Endothelial cell (in vitro differentiated cells): ENCODE data around the gene DCAF5. TPM values are rescaled to one million over a fixed set of nuclear protein-coding genes. Genes with fewer than 3 reads are reported as not detected.
"Not testable (repeated sequence)": the region's sequence is repeated elsewhere in the genome, so short reads cannot be mapped to it uniquely, and the experiment has no call there.

Experiments
- DNase-seq: peaks from one replicate; pipeline ENCODE4 v3.0.0; 2021; ENCODE audit warnings: low spot score
- H3K27ac Mint-ChIP-seq: one replicate; pipeline ENCODE4 v1.8.0; 2021; ENCODE audit warnings: mixed read lengths, inconsistent platforms; ENCODE audit not compliant: unreplicated experiment
- H3K27me3 Mint-ChIP-seq: one replicate; pipeline ENCODE4 v1.8.0; 2021; ENCODE audit warnings: mild to moderate bottlenecking, moderate library complexity, mixed read lengths, inconsistent platforms; ENCODE audit not compliant: unreplicated experiment
- H3K36me3 Mint-ChIP-seq: one replicate; pipeline ENCODE4 v1.8.0; 2021; ENCODE audit warnings: mild to moderate bottlenecking, low read depth, mixed read lengths, inconsistent platforms; ENCODE audit not compliant: unreplicated experiment
- H3K4me1 Mint-ChIP-seq: one replicate; pipeline ENCODE4 v1.8.0; 2021; ENCODE audit warnings: mild to moderate bottlenecking, mixed read lengths, inconsistent platforms; ENCODE audit not compliant: unreplicated experiment
- H3K4me3 Mint-ChIP-seq: one replicate; pipeline ENCODE4 v1.8.0; 2021; ENCODE audit warnings: mild to moderate bottlenecking, mixed read lengths, inconsistent platforms; ENCODE audit not compliant: unreplicated experiment
- H3K9me3 Mint-ChIP-seq: one replicate; pipeline ENCODE4 v1.8.0; 2021; ENCODE audit warnings: mixed read lengths, inconsistent platforms; ENCODE audit not compliant: unreplicated experiment
- total RNA-seq: library from RNA; stranded (reverse); fragmentation: NEBNext Ultra II Directional; extraction: Animal tissue kit (Norgen Biotek cat#: 25700); gene quantifications from one replicate; pipeline ENCODE4 v1.2.1, GENCODE V29; 2021; ENCODE audit not compliant: unreplicated experiment
- TF ChIP-seq, protein P1 (sequence below): fragments of 200-600 bp; sonication (generic); IDR thresholded peaks from one replicate; pipeline ENCODE4 v1.5.0; 2021; ENCODE audit warnings: antibody characterized with exemption; ENCODE audit not compliant: unreplicated experiment

DCAF5 gene
- total RNA-seq, 1 donor from 2014 or later = 72.0 TPM

DNA sequence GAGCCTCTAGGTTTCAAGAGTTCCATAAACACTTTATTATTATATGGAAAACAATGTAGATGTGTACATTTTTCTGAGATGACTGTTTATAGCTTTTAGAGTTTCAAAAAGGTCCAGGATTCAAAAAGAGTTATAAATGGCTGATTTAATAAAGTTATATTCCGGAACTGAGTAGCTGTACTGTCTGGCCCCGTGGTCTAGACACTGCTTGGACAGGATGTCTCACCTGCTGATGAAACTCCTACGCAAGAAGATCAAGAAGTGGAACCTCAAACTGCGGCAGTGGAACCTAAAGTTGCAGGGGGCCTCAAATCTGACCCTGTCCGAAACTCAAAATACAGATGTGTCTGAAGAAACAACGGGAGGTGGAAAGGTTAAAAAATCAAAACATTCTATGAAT, 69.7 kb downstream of the DCAF5 start:
- DNase-seq = no peak
- Mint-ChIP-seq H3K36me3 (peaks cover 16% of the 10 kb centered on the region), H3K9me3 (no peaks in the 10 kb centered on the region), H3K27me3 (peaks cover 1% of the 10 kb centered on the region), H3K27ac (no peak overlapping the region), H3K4me3 (no peak overlapping the region), H3K4me1 (peaks cover 37% of the 10 kb centered on the region)
- TF ChIP-seq, protein P1, sequence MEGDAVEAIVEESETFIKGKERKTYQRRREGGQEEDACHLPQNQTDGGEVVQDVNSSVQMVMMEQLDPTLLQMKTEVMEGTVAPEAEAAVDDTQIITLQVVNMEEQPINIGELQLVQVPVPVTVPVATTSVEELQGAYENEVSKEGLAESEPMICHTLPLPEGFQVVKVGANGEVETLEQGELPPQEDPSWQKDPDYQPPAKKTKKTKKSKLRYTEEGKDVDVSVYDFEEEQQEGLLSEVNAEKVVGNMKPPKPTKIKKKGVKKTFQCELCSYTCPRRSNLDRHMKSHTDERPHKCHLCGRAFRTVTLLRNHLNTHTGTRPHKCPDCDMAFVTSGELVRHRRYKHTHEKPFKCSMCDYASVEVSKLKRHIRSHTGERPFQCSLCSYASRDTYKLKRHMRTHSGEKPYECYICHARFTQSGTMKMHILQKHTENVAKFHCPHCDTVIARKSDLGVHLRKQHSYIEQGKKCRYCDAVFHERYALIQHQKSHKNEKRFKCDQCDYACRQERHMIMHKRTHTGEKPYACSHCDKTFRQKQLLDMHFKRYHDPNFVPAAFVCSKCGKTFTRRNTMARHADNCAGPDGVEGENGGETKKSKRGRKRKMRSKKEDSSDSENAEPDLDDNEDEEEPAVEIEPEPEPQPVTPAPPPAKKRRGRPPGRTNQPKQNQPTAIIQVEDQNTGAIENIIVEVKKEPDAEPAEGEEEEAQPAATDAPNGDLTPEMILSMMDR = no peak

DNA sequence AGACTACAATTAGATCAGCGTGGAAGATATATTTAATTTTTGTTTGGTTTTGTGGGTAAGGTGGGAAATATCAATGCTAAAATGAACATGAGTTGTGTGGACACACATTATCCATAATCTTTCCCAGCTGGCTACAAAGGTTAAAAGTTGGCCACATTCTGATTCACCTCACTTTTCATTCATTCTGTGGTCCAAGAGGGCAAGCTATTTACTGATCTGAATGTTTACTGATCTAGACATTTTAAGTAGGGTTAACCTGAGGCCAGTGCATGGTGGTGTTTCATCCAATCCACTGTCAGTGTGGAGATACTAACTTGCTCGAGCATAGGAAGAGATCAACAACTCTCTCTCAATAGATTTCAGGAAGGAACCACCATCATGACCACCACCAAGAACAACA, 71.6 kb downstream of the DCAF5 start:
- Mint-ChIP-seq H3K9me3 (no peaks in the 10 kb centered on the region), H3K4me1 (peaks cover 21% of the 10 kb centered on the region), H3K27ac (no peak overlapping the region), H3K4me3 (no peak overlapping the region), H3K27me3 (no peaks in the 10 kb centered on the region), H3K36me3 (peaks cover 18% of the 10 kb centered on the region)
- no peak for DNase-seq
- TF ChIP-seq, protein P1 = no peak

DNA sequence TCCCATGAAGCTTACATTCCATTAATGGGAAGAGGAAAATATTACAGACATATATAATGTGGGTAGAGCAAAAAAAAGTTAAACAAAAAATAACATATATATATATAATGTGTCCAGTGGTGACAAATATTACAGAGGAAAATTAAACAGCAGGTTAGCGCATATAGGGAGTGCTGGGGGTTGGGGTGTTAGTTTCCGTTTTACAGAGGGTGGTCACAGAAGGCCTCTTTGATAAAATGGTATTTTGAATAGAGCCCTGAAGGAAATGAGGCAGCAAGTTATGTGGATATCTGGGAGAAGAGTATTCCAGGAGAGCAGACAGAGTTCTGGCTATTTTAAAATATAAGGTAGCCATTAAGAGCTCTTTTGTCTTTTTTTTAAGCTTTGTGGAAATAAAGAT, 73.2 kb downstream of the DCAF5 start:
- no peaks in the 10 kb centered on the region for H3K27me3 Mint-ChIP-seq
- peaks cover 18% of the 10 kb centered on the region for H3K36me3 Mint-ChIP-seq
- TF ChIP-seq, protein P1 = no peak
- H3K4me1 Mint-ChIP-seq = peaks cover 21% of the 10 kb centered on the region
- H3K9me3 Mint-ChIP-seq = no peaks in the 10 kb centered on the region
- no peak overlapping the region for H3K4me3 Mint-ChIP-seq
- H3K27ac Mint-ChIP-seq = peak overlapping the region; percentile 89
- DNase-seq = no peak

DNA sequence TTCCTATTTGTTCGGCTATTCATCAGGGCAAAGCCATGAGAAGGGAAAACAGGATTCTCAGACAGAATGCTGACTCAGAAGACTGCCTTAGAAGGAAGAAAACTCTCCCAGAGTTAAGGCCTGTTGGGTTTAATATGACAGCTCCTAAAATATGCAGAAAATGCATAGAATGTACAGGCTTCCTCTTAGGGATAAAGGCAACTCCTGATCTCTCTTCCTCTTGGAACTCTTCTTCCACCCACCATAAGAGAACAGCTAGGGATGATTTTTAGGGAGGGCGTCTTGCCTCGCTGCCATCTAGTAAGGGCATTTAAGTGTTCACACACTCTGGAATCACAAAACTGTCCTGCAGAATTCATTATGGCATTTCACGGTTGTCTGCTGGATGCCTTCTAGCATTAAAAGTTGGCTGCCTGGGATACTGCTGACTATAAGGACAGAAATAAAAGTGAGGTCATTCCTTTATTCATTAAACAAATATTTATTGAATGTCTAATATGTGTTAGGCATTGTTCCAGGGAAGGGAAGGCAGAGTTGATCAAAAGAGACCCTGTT, 73.7 kb downstream of the DCAF5 start:
- TF ChIP-seq, protein P1 = no peak
- Mint-ChIP-seq H3K36me3 (peaks cover 22% of the 10 kb centered on the region), H3K4me3 (no peak overlapping the region), H3K27me3 (no peaks in the 10 kb centered on the region), H3K4me1 (peaks cover 21% of the 10 kb centered on the region), H3K9me3 (no peaks in the 10 kb centered on the region), H3K27ac (peak overlapping the region; percentile 89)
- DNase-seq = no peak

GRCh38 chr14:69077841-69078240, 75.1 kb downstream of the DCAF5 start:
- peaks cover 21% of the 10 kb centered on the region for H3K4me1 Mint-ChIP-seq
- H3K36me3 Mint-ChIP-seq = peaks cover 31% of the 10 kb centered on the region
- H3K27me3 Mint-ChIP-seq = no peaks in the 10 kb centered on the region
- no peaks in the 10 kb centered on the region for H3K9me3 Mint-ChIP-seq
- no peak overlapping the region for H3K27ac Mint-ChIP-seq
- no peak for DNase-seq
- H3K4me3 Mint-ChIP-seq = no peak overlapping the region
- TF ChIP-seq, protein P1 = no peak

- Mint-ChIP-seq H3K4me1 (peaks cover 21% of the 10 kb centered on the region), H3K36me3 (peaks cover 38% of the 10 kb centered on the region), H3K27ac (peak overlapping the region; percentile 16)
- H3K27me3 Mint-ChIP-seq, H3K9me3 Mint-ChIP-seq, DNase-seq, H3K4me3 Mint-ChIP-seq: not testable (repeated sequence)
These were observed 75.7 kb downstream of the DCAF5 start for GRCh38 chr14:69077185-69077584.
